H1 (cell line): ENCODE results near the gene CRISPLD2. TPM values are rescaled to one million over a fixed set of nuclear protein-coding genes. Genes with fewer than 3 reads are reported as not detected.
A peak's percentile ranks its signal among the peaks of the same experiment; 100 is the strongest.

ENCODE experiments used
- ATF3 ChIP-seq: IDR thresholded peaks from 2 replicates; pipeline ENCODE4 v1.6.1; 2011; ENCODE audit warnings: low read depth, mild to moderate bottlenecking, low read length; ENCODE audit not compliant: insufficient read depth
- SIN3A ChIP-seq, 2 experiments: IDR thresholded peaks in 1 of 2; conservative IDR thresholded peaks in 1 of 2; 2 replicates each; pipeline ENCODE4 v1.6.1; 2011 to 2012; ENCODE audit warnings: low read length in 2 of 2, improper control_type of control experiment in 1 of 2, low read depth in 1 of 2, mild to moderate bottlenecking in 1 of 2
- SUZ12 ChIP-seq: fragments of 200-600 bp; sonication (generic); IDR thresholded peaks from 2 replicates; pipeline ENCODE4 v1.6.1; 2012; ENCODE audit warnings: mild to moderate bottlenecking, inconsistent platforms, low read length, moderate library complexity, mixed read lengths
- ZNF274 ChIP-seq: IDR thresholded peaks from 2 replicates; pipeline ENCODE4 v1.7.0; 2012; ENCODE audit warnings: low read length, borderline replicate concordance; ENCODE audit errors: extremely low read depth
- polyA plus RNA-seq, 7 experiments: library from polyadenylated mRNA; depleted of rRNA in 3 of 7; stranded (reverse) in 5 of 7; unstranded in 2 of 7; fragments of >200 nt in 5 of 7; fragments of 200-250 nt in 2 of 7; gene quantifications; 1 replicate in 5 of 7; 2 replicates in 1 of 7; 4 replicates in 1 of 7; pipeline versions ENCODE4 v1.2.1 to v1.2.3, GENCODE V29; 2011 to 2013; ENCODE audit warnings: missing spikeins in 2 of 7, mixed read lengths in 2 of 7
- total RNA-seq: library from RNA; stranded (reverse); fragmentation: NEBNext Ultra II Directional; extraction: Animal tissue kit (Norgen Biotek cat#: 25700); gene quantifications from 2 replicates; pipeline ENCODE4 v1.2.1, GENCODE V29; 2021

CRISPLD2 gene
- total and polyA plus RNA-seq, 2 of the 8 experiments (the other 6 are each of a cell fraction or from before 2014, with no cell fraction given): 2.7 to 5.1 TPM

- no peak for TF ChIP-seq SIN3A (conservative IDR thresholded peaks at IDR 0.05 in 1 of 2, IDR thresholded peaks at IDR 0.05 in 1 of 2; ENCODE audit: low read depth in 1 of 2, low read length in 2 of 2)
- no peak for TF ChIP-seq ATF3
- peak; percentile 42; the same call in 1 of the 2 replicates for TF ChIP-seq SUZ12
- no peak for TF ChIP-seq ZNF274
Observed at GRCh38 chr16:84930298-84931106, 110.7 kb downstream of the CRISPLD2 start (continued).
